Right lobe of liver (tissue), 4 donors: ENCODE data around the gene JPT2.

Experiments used
- POLR2A ChIP-seq: fragments of 450-650 bp; IDR thresholded peaks from one replicate; pipeline ENCODE4 v1.6.1; 2017; ENCODE audit warnings: antibody characterized with exemption, mild to moderate bottlenecking
- TF ChIP-seq, protein P1 (sequence below), 4 donors: fragments of 200-600 bp in 3 of 4; fragments of 450-650 bp in 1 of 4; IDR thresholded peaks; one replicate each; pipeline versions ENCODE4 v1.5.1 to v1.8.0; 2016 to 2022; ENCODE audit warnings: antibody characterized with exemption in 4 of 4, mild to moderate bottlenecking in 2 of 4
- donor health status: DM: no; HTN: no; CAD: no.
- donor health status: DM: no; HTN: no; CAD: no.
- donor health status: DM: no; HTN: yes; CAD: no.

DNA sequence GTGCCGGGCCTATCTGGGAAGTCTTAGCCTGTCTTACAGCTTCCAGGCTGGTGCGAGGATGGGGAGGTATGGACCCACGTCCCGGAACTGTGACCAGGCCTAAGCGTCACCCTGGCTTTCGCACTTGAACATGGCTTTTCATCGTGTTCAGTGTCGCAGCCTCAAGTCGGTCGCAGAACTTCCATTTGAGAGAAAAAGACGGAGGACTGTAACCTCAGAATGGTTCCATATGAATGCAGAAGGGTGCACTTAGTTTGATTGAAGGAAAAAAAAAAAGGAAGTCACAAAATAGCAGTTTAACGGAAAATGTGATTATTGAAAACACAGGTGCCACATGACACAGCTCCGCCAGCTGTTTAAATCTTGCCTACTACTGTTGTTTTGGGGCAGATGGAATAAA lies 30.2 kb upstream of the JPT2 start:
- TF ChIP-seq POLR2A: no peak
- TF ChIP-seq, protein P1, sequence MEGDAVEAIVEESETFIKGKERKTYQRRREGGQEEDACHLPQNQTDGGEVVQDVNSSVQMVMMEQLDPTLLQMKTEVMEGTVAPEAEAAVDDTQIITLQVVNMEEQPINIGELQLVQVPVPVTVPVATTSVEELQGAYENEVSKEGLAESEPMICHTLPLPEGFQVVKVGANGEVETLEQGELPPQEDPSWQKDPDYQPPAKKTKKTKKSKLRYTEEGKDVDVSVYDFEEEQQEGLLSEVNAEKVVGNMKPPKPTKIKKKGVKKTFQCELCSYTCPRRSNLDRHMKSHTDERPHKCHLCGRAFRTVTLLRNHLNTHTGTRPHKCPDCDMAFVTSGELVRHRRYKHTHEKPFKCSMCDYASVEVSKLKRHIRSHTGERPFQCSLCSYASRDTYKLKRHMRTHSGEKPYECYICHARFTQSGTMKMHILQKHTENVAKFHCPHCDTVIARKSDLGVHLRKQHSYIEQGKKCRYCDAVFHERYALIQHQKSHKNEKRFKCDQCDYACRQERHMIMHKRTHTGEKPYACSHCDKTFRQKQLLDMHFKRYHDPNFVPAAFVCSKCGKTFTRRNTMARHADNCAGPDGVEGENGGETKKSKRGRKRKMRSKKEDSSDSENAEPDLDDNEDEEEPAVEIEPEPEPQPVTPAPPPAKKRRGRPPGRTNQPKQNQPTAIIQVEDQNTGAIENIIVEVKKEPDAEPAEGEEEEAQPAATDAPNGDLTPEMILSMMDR (IDR thresholded peaks at IDR 0.05): no peak
